Measurements from ENCODE around the gene UNC45A. TPM values are rescaled to one million over a fixed set of nuclear protein-coding genes. Genes with fewer than 3 reads are reported as not detected.

Gene UNC45A
- total RNA-seq, 4 donors from 2014 or later, result 38.7 to 76.0 (median 64.2) TPM

DNA sequence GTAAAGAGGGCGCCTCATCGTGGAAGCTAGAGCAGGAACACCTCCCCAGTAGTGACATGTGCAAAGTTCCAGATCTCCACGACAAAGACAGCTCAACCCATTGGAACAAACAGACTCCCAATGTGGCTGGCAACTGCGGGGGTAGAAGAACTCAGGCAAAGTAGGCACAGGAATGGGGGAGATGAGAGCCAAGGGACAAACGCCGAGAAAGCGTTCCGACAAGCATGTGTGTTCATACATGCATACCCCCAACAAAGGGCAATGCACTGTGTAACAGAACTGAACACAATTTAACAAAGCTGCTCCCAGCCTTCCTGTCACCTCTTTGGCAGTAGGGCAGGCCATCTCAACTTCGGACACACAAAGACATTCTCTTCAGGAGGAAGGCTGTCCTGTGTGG, 31.2 kb downstream of the UNC45A start:
- DNase-seq, result no peak
- H3K27ac ChIP-seq, result no peak overlapping the region
- H3K4me3 ChIP-seq, result no peak overlapping the region
- 83 to 87% methylated on average over 9 of the region's 9 CpGs for WGBS, 2 donors
- peaks cover 0 to 90% (median 6%) of the 10 kb centered on the region in 3 donors for H3K36me3 ChIP-seq
- peaks cover 0 to 10% (median 0%) of the 10 kb centered on the region in 3 donors for H3K4me1 ChIP-seq
- no peaks in the 10 kb centered on the region for H3K27me3 ChIP-seq
- intact Hi-C loops (cut with DNase I), result loop anchor here (10.0 kb wide), 1 partner anchor 59 kb away; the partner anchor contains the start of gene VPS33B
- H3K9me3 ChIP-seq, result no peaks in the 10 kb centered on the region
- TF ChIP-seq, protein P1, sequence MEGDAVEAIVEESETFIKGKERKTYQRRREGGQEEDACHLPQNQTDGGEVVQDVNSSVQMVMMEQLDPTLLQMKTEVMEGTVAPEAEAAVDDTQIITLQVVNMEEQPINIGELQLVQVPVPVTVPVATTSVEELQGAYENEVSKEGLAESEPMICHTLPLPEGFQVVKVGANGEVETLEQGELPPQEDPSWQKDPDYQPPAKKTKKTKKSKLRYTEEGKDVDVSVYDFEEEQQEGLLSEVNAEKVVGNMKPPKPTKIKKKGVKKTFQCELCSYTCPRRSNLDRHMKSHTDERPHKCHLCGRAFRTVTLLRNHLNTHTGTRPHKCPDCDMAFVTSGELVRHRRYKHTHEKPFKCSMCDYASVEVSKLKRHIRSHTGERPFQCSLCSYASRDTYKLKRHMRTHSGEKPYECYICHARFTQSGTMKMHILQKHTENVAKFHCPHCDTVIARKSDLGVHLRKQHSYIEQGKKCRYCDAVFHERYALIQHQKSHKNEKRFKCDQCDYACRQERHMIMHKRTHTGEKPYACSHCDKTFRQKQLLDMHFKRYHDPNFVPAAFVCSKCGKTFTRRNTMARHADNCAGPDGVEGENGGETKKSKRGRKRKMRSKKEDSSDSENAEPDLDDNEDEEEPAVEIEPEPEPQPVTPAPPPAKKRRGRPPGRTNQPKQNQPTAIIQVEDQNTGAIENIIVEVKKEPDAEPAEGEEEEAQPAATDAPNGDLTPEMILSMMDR (IDR thresholded peaks at IDR 0.05), result no peak
- no peak for TF ChIP-seq POLR2A (IDR thresholded peaks at IDR 0.05)

GRCh38 chr15:90967206-90967605, 32.1 kb downstream of the UNC45A start:
- Histone ChIP-seq H3K4me3 (no peak overlapping the region), H3K9me3 (no peaks in the 10 kb centered on the region), H3K27ac (no peak overlapping the region), H3K27me3 (no peaks in the 10 kb centered on the region), H3K4me1 (peaks cover 0 to 10% (median 0%) of the 10 kb centered on the region in 3 donors), H3K36me3 (peaks cover 0 to 82% (median 6%) of the 10 kb centered on the region in 3 donors)
- no peak for DNase-seq
- intact Hi-C loops (cut with DNase I), result loop anchor here (10.0 kb wide), 1 partner anchor 58 kb away; the partner anchor contains the start of gene VPS33B
- WGBS, 2 donors, result 70 to 73% methylated on average over 5 of the region's 5 CpGs
- no peak for TF ChIP-seq POLR2A (IDR thresholded peaks at IDR 0.05)
- TF ChIP-seq, protein P1 (IDR thresholded peaks at IDR 0.05), result no peak

DNA sequence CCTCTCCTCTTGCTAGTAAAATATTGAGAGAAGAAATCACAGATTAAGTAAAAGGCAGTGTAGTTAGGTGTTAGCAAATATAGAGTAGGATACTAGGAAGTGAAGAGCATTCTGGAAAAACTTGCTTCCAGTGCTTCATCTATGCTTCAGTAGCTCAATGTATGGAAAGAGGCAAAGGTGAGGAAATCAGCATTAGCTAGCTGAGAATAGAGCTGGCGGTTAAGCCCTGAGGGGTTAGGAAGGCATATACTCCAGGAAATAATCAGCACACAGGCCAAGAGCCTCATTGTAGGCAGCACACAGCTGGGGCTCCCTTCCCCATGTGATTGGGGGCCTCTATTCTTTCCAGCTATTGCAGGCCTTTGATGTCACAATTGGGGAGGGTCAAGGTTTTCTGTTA, 33.3 kb downstream of the UNC45A start:
- Histone ChIP-seq H3K27ac (no peak overlapping the region), H3K36me3 (peaks cover 0 to 82% (median 6%) of the 10 kb centered on the region in 3 donors), H3K4me3 (no peak overlapping the region), H3K9me3 (no peaks in the 10 kb centered on the region), H3K4me1 (peaks cover 0 to 10% (median 0%) of the 10 kb centered on the region in 3 donors), H3K27me3 (no peaks in the 10 kb centered on the region)
- 73 to 95% methylated on average over 1 of the region's 1 CpG for WGBS, 2 donors
- TF ChIP-seq, protein P1 (IDR thresholded peaks at IDR 0.05), result no peak
- TF ChIP-seq POLR2A (IDR thresholded peaks at IDR 0.05), result no peak
- intact Hi-C loops (cut with DNase I), result loop anchor here (10.0 kb wide), 1 partner anchor 56 kb away; the partner anchor contains the start of gene VPS33B
- no peak for DNase-seq

GRCh38 chr15:90970274-90970673, 35.2 kb downstream of the UNC45A start:
- no peaks in the 10 kb centered on the region for H3K9me3 ChIP-seq
- no peak overlapping the region for H3K27ac ChIP-seq
- DNase-seq, result no peak
- intact Hi-C loops (cut with DNase I), result no loop called here
- no peak overlapping the region for H3K4me3 ChIP-seq
- peaks cover 0 to 88% (median 6%) of the 10 kb centered on the region in 3 donors for H3K36me3 ChIP-seq
- no peaks in the 10 kb centered on the region for H3K27me3 ChIP-seq
- TF ChIP-seq, protein P1 (IDR thresholded peaks at IDR 0.05), result no peak
- TF ChIP-seq POLR2A (IDR thresholded peaks at IDR 0.05), result no peak
- WGBS, 2 donors, result 93 to 96% methylated on average over 7 of the region's 7 CpGs
- peaks cover 0 to 10% (median 0%) of the 10 kb centered on the region in 3 donors for H3K4me1 ChIP-seq

GRCh38 chr15:90972133-90972532, 37.0 kb downstream of the UNC45A start:
- H3K4me3 ChIP-seq, result no peak overlapping the region
- 81 to 94% methylated on average over 5 of the region's 5 CpGs for WGBS, 2 donors

More at GRCh38 chr15:90972133-90972532, 37.0 kb downstream of the UNC45A start:
- H3K27ac ChIP-seq, result no peak overlapping the region
- no peaks in the 10 kb centered on the region for H3K27me3 ChIP-seq
- peaks cover 0 to 82% (median 6%) of the 10 kb centered on the region in 3 donors for H3K36me3 ChIP-seq
- H3K9me3 ChIP-seq, result no peaks in the 10 kb centered on the region
- no peak for DNase-seq
- TF ChIP-seq POLR2A (IDR thresholded peaks at IDR 0.05), result no peak
- TF ChIP-seq, protein P1 (IDR thresholded peaks at IDR 0.05), result no peak
- peaks cover 0 to 10% (median 0%) of the 10 kb centered on the region in 3 donors for H3K4me1 ChIP-seq
- intact Hi-C loops (cut with DNase I), result no loop called here
